Activated T-helper 1 cell treated with anti-CD3 and anti-CD28 coated beads, Interleukin-12 subunit alpha, Interleukin-12 subunit beta, Interleukin-2, Interleukin-4 antibody, amounts not matched to agents 30 ng/mL and 10 ng/mL and 1 ng/mL, durations not matched to agents 14 hours and 24 hours and 36 hours (primary cell): Measurements from ENCODE around the gene TMEM179. TPM values are rescaled to one million over a fixed set of nuclear protein-coding genes. Genes with fewer than 3 reads are reported as not detected.

ENCODE experiments used
- DNase-seq: peaks from one replicate; pipeline ENCODE4 v3.0.0; 2021; ENCODE audit warnings: low spot score
- H3K27ac Mint-ChIP-seq: one replicate; pipeline ENCODE4 v1.8.0; 2021; ENCODE audit warnings: mild to moderate bottlenecking, mixed read lengths
- H3K27me3 Mint-ChIP-seq: one replicate; pipeline ENCODE4 v1.8.0; 2022; ENCODE audit warnings: mild to moderate bottlenecking, moderate library complexity, mixed read lengths; ENCODE audit not compliant: insufficient read depth
- H3K36me3 Mint-ChIP-seq: one replicate; pipeline ENCODE4 v1.8.0; 2021; ENCODE audit warnings: low read depth, mixed read lengths
- H3K4me1 Mint-ChIP-seq: one replicate; pipeline ENCODE4 v1.8.0; 2021; ENCODE audit warnings: low read depth, mixed read lengths
- H3K4me3 Mint-ChIP-seq: one replicate; pipeline ENCODE4 v1.8.0; 2021; ENCODE audit warnings: mild to moderate bottlenecking, moderate library complexity, mixed read lengths
- H3K9me3 Mint-ChIP-seq: one replicate; pipeline ENCODE4 v1.8.0; 2021; ENCODE audit warnings: mixed read lengths
- intact Hi-C: fragments of 100-400 bp; cut with micrococcal nuclease; formaldehyde crosslinking; loops from one replicate; pipeline ENCODE4 v1.15.1; 2024
- total RNA-seq: library from RNA; stranded (reverse); gene quantifications from 2 replicates; pipeline ENCODE4 v1.2.3, GENCODE V29; 2022

TMEM179 gene
- total RNA-seq, 1 donor from 2014 or later: 0.36 TPM

GRCh38 chr14:104547998-104548700 lies 56.4 kb downstream of the TMEM179 start:
- intact Hi-C loops: no loop called here
- no peaks in the 10 kb centered on the region for H3K9me3 Mint-ChIP-seq
- peaks cover 2% of the 10 kb centered on the region for H3K27me3 Mint-ChIP-seq
- H3K36me3 Mint-ChIP-seq: no peaks in the 10 kb centered on the region
- no peak overlapping the region for H3K4me3 Mint-ChIP-seq
- no peaks in the 10 kb centered on the region for H3K4me1 Mint-ChIP-seq
- H3K27ac Mint-ChIP-seq: no peak overlapping the region
- no peak for DNase-seq

- Mint-ChIP-seq H3K27me3 (peaks cover 3% of the 10 kb centered on the region), H3K27ac (no peak overlapping the region), H3K36me3 (no peaks in the 10 kb centered on the region), H3K4me3 (no peak overlapping the region), H3K4me1 (no peaks in the 10 kb centered on the region), H3K9me3 (no peaks in the 10 kb centered on the region)
- DNase-seq: no peak
- intact Hi-C loops: no loop called here
Observed at GRCh38 chr14:104547310-104547997, 57.1 kb downstream of the TMEM179 start.

GRCh38 chr14:104546591-104547309 lies 57.8 kb downstream of the TMEM179 start:
- H3K27me3 Mint-ChIP-seq: peaks cover 7% of the 10 kb centered on the region
- no peaks in the 10 kb centered on the region for H3K36me3 Mint-ChIP-seq
- intact Hi-C loops: no loop called here
- no peak overlapping the region for H3K4me3 Mint-ChIP-seq
- no peaks in the 10 kb centered on the region for H3K4me1 Mint-ChIP-seq
- H3K27ac Mint-ChIP-seq: no peak overlapping the region
- H3K9me3 Mint-ChIP-seq: no peaks in the 10 kb centered on the region
- DNase-seq: no peak

DNA sequence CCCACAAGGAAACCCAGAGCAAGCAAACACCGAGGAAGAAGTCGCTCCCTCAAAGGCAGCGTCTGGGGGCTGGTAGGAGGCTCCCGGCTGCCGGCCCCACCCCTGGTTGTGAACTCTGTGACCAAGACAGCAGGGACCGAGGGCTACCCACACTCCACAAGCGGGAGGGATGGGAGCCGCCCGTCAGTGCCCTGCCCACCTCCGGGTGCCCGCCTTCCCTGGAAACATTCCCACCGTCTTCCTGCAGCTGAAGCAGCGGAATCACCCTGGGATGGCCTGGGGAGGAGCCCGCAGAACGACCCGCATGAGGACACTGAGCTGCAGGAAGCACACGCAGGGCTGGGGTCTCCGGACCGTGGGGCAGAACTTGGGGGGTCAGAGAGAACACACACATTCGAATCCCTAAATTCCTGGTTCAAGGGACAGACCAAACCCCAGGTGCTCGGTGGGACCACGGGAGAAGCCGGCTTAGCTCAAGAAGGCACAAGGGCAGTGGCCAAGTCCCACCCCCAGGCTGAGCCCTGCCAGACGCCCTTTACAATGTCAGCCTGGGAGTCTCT lies 58.5 kb downstream of the TMEM179 start:
- H3K36me3 Mint-ChIP-seq: no peaks in the 10 kb centered on the region
- intact Hi-C loops: no loop called here
- H3K4me3 Mint-ChIP-seq: no peak overlapping the region
- DNase-seq: no peak
- H3K27me3 Mint-ChIP-seq: peaks cover 7% of the 10 kb centered on the region
- H3K27ac Mint-ChIP-seq: no peak overlapping the region
- no peaks in the 10 kb centered on the region for H3K4me1 Mint-ChIP-seq
- H3K9me3 Mint-ChIP-seq: no peaks in the 10 kb centered on the region

DNA sequence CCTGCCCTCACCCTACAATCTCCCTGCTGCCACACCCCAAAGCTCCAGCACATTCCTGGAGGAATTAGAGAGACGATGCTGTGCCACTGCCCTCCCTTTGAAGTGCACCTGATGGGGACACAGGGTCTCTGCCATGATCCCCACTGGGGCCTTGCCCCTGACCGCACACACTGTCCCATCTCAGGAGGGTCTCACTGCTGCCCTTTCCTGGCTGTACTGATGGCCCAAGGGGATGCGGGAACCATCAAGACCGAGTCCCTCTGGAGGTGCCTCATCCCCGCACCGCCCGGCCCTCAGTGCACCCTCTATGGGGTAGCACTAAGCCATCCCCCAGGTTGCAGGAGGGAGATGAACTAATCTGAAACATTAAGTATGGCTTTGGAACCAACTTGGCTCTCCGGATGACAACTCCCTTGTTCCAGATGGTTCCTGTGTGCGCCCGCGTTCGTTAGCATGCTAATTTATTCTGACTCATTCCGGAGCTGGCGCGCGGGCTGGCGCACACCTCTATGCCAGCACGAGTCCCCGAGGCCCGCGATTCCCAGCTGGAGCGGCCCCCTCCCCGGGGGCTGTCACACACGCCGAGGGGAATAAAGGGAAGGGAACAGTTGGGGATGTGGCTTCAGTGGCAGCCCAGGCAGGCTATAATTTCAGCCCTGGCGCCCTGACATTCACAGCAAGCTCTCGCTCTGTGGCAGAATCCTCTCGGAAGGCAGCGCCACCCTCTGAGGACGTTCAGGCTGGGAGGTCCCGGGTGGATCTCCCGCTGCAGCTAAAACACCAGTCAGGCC lies 59.2 kb downstream of the TMEM179 start:
- intact Hi-C loops: no loop called here
- Mint-ChIP-seq H3K9me3 (no peaks in the 10 kb centered on the region), H3K27ac (no peak overlapping the region), H3K4me3 (no peak overlapping the region), H3K4me1 (no peaks in the 10 kb centered on the region), H3K36me3 (no peaks in the 10 kb centered on the region), H3K27me3 (peaks cover 7% of the 10 kb centered on the region)
- DNase-seq: no peak

DNA sequence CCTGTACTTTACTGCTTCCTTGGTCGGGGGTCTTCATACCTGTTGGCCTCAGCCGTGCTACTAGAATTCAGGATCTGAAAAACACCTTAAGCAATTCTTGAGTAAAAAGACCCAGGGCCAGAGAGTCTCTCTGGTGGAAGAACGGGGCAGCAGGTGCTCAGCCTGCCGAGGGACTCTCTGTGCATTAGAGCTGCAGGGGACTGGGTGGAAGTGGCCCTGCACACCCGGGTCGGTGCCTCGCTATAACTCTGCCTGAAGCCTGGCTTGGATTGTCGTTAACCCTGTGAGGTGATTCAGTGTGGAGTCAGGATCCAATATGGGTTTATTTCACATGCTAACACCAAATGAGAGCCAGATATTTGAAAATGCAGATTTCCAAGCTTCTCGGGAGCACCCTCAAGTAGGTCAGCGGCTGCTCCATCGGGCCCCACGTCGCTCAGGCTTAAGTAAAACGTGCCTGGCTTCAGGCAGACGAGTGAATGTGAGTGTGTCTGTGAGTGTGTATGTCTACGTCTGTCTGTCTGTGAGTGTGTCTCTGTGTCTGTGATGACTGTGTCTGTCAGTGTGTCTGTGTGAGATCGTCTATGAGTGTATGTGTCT lies 60.1 kb downstream of the TMEM179 start:
- H3K27ac Mint-ChIP-seq: no peak overlapping the region
- H3K4me1 Mint-ChIP-seq: no peaks in the 10 kb centered on the region
- H3K36me3 Mint-ChIP-seq: no peaks in the 10 kb centered on the region
- H3K9me3 Mint-ChIP-seq: no peaks in the 10 kb centered on the region
- intact Hi-C loops: no loop called here
- peaks cover 5% of the 10 kb centered on the region for H3K27me3 Mint-ChIP-seq
- H3K4me3 Mint-ChIP-seq: no peak overlapping the region
- DNase-seq: no peak

DNA sequence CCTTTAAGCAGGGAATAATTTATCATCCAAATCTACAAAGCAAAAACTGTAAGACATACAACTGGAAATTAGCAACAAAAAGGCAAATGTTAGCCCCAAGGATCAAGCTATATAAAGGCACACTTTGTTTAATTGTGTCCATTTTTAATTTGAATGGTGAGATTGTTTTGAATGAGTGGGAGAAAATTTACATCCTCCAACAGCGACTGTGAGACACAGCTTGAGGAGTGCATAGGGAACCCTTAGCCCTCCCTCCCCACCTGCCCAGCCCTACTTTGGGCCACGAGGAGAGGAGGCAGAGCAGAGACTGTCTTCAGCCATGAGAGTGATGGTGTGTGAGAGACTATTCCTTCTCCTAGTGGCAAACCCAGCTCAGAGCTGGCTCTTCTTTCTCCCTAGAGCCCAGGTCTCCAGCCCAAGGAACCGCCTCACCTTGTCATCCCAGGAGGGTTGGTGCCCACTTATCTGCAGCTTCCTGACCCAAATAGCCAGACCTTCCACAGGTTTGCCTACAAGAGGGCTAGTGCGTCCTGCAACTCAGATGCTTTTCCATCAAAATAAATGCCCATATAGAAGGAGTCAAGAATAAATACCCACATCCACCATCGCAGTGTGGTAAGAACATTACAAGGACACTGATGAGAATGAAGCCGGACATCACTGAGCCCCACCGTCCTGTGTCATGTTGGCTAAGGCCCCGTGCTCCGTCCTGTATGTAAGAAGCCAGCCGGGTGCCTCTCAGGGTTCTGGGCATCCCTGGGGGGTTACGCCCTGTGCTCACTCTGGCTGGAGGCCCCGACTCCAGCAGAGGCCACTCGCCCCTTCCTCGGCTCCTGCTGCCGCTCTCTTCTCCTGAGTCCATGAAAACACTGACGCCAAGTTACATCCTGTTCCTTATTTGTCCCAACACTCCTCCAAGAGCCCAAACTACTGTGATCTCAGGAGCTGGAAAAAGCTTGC lies 61.4 kb downstream of the TMEM179 start:
- intact Hi-C loops: no loop called here
- no peak overlapping the region for H3K4me3 Mint-ChIP-seq
- no peaks in the 10 kb centered on the region for H3K36me3 Mint-ChIP-seq
- no peaks in the 10 kb centered on the region for H3K4me1 Mint-ChIP-seq
- H3K27me3 Mint-ChIP-seq: peaks cover 5% of the 10 kb centered on the region
- no peak overlapping the region for H3K27ac Mint-ChIP-seq
- DNase-seq: no peak
- H3K9me3 Mint-ChIP-seq: no peaks in the 10 kb centered on the region

GRCh38 chr14:104541905-104542465 lies 62.6 kb downstream of the TMEM179 start:
- Mint-ChIP-seq H3K9me3 (no peaks in the 10 kb centered on the region), H3K27me3 (peaks cover 6% of the 10 kb centered on the region), H3K4me1 (peaks cover 4% of the 10 kb centered on the region), H3K36me3 (no peaks in the 10 kb centered on the region), H3K27ac (no peak overlapping the region), H3K4me3 (no peak overlapping the region)
- no peak for DNase-seq
- intact Hi-C loops: no loop called here

Other genes with a start within 250 kb of the TMEM179 start
- not detected in 2 replicates for gene C14orf180, start 25.0 kb downstream of the TMEM179 start, total RNA-seq
- 86.6 and 91.6 TPM in 2 replicates for gene INF2, start 84.8 kb upstream of the TMEM179 start, total RNA-seq
- 1.1 and 1.2 TPM in 2 replicates for gene ADSS1, start 119.5 kb upstream of the TMEM179 start, total RNA-seq
- 111 and 113 TPM in 2 replicates for gene SIVA1, start 148.4 kb upstream of the TMEM179 start, total RNA-seq
- gene AKT1, start 191.0 kb upstream of the TMEM179 start, total RNA-seq: 137 and 140 TPM in 2 replicates
- 5.9 and 6.1 TPM in 2 replicates for gene ZBTB42, start 196.3 kb upstream of the TMEM179 start, total RNA-seq